Measurements from ENCODE around the gene SLC35G3.

GRCh38 chr17:35240861-35241260 lies 46.7 kb upstream of the SLC35G3 start:
- TF ChIP-seq, protein P1, sequence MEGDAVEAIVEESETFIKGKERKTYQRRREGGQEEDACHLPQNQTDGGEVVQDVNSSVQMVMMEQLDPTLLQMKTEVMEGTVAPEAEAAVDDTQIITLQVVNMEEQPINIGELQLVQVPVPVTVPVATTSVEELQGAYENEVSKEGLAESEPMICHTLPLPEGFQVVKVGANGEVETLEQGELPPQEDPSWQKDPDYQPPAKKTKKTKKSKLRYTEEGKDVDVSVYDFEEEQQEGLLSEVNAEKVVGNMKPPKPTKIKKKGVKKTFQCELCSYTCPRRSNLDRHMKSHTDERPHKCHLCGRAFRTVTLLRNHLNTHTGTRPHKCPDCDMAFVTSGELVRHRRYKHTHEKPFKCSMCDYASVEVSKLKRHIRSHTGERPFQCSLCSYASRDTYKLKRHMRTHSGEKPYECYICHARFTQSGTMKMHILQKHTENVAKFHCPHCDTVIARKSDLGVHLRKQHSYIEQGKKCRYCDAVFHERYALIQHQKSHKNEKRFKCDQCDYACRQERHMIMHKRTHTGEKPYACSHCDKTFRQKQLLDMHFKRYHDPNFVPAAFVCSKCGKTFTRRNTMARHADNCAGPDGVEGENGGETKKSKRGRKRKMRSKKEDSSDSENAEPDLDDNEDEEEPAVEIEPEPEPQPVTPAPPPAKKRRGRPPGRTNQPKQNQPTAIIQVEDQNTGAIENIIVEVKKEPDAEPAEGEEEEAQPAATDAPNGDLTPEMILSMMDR (IDR thresholded peaks at IDR 0.05), result no peak
- no peak for TF ChIP-seq POLR2A (IDR thresholded peaks at IDR 0.05)

Data from vagina (tissue), 2 donors.